ENCODE results near the gene CPNE2.

GRCh38 chr16:57100445-57100844 lies 8.1 kb downstream of the CPNE2 start:
- TF ChIP-seq CTCF (IDR thresholded peaks at IDR 0.05), result no peak
- TF ChIP-seq POLR2A (IDR thresholded peaks at IDR 0.05), result no peak
- TF ChIP-seq EP300 (IDR thresholded peaks at IDR 0.05), result no peak

Measured in upper lobe of left lung (tissue), 4 donors.